ENCODE results near the gene CLIC3.

Gene CLIC3

DNA sequence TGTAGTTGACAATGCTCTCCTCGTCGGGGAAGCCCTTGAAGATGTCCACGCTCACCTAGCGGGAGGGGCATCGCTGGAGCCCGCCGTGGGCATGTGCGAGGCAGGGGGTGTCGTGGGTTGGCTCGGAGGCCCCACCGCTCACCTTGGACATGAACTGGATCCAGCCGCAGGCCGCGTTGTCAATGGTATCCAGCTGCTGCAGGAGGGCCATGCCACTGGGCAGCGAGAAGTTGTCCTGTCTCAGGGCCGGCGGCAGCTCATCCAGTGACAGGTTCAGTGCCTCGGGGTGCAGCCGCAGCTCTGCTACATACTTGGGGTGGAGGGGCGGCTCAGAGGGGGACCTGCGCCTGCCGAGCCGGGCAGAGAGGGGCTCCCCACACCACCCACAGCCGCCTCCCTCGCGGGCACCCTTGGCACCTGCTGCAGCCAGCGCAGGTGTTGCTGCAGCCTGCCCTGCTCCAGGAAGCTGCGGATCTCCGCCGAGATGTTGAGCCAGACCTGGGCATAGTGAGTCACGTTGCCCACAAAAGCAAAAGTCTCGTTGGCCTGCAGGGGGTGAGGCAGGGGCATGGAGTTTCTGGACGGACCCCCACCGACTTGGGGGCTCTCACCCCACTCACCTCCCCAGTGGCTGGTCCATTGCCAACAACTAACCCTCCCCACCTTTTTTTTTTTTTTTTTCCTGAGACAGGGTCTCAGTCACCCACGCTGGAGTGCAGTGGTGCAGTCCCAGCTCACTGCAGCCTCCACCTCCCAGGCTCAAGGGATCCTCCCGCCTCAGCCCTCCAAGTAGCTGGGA lies 22.6 kb upstream of the CLIC3 start:
- in situ Hi-C loops (cut with MboI; ENCODE audit: low sequenced_read_pairs): no loop called here

DNA sequence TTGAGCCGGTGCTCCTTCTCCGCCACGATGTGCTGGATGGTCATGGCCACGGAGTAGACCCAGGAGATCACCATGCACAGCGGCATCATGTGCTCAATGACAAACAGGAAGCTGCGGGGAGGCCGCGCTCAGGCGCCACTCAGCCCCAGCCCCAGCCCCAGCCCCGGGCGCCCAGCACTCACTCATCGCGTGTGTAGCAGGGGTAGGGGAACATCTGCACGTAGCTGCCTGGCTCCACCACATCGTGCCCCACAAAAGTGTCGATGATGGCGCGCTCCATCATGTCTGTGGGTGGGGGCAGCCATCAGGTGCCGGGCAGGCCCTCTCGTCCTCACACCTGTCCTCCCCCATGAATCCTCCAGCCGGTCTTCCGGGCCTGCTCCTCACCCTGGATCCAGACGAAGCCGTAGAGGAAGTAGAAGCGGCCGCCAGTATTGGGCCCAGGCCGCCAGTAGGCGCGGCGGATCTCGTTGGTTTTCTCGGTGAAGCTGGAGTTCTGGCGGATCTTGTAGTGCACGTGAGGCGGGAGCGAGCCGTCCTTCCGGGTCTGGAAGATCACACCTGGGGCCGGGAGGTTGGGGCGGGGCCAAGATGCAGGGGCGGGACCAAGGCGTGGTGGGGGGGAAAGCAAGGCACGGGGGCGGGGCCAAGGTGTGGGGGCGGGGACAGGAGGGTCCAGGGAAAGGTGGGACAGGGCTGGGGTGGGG lies 21.6 kb upstream of the CLIC3 start:
- in situ Hi-C loops (cut with MboI; ENCODE audit: low sequenced_read_pairs): no loop called here

DNA sequence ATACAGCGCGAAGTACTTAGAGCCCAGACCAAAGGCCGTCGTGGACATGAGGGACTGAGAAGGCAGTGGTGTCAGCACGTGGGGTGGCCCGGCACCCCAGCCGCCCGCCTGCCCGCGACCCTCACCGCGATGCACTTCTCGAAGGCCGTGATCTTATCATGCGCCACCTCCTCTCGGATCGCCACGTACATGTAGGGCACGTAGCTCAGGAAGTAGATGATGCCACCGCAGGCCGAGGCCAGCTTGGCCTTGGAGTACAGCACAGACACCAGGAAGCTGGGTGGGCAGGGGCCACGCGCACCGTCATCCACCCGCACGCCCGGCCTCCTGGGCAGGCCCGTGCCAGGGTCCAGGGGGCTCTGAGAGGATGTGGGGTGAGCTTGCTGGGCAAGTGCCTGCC lies 20.7 kb upstream of the CLIC3 start:
- in situ Hi-C loops (cut with MboI; ENCODE audit: low sequenced_read_pairs): no loop called here

DNA sequence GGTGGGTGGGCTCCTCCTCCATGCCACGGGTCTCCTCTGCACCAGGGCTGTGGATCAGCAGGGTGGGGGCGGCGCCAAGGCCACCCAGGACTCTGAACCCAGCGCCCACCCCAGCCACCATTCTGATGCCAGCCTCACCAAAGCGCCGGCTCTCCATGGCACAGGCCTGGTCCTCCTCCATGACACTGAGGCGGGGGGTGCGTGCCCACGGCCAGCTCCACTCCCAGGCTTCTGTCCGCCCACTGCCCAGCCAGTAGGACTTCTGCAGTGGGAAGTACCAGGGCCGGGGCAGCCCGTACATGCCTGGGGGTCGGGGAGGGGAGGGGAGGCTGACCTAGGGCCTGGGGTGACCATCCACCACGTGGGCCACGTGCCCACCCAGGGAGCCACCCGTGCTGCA lies 20.1 kb upstream of the CLIC3 start:
- in situ Hi-C loops (cut with MboI; ENCODE audit: low sequenced_read_pairs): no loop called here

DNA sequence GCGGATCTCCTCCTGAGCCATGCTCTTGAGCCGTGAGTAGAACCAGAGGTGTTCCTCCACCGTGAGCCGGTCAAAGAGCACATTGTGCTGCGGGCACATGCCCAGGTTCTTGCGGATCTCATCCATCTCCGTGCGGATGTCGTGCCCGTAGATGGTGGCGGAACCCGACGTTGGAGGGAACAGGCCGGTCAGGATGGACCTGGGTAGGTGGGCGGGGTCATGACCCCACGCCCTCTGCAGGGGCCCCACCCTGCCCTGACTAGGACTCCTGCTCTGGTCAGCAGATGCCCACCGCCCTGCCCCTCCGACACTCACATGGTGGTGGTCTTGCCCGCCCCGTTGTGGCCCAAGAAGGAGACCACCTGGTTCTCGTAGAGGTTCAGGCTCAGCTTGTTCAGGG lies 19.6 kb upstream of the CLIC3 start:
- in situ Hi-C loops (cut with MboI; ENCODE audit: low sequenced_read_pairs): no loop called here

DNA sequence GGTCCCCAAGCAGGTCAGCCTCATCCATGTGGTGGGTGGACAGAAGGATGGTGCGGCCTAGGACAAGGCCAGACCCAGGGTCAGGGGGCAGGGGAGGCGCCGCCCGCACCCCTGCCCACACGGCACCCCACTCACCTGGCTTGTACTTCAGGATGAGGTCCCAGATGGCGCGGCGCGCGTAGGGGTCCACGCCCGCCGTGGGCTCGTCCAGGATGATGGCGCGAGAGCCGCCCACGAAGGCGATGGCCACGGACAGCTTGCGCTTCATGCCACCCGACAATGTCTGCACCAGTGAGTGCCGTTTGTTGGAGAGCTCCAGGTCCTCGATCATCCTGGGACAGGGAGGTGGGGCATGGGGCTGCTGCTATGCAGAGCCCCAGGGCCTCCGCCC lies 19.2 kb upstream of the CLIC3 start:
- in situ Hi-C loops (cut with MboI; ENCODE audit: low sequenced_read_pairs): no loop called here

DNA sequence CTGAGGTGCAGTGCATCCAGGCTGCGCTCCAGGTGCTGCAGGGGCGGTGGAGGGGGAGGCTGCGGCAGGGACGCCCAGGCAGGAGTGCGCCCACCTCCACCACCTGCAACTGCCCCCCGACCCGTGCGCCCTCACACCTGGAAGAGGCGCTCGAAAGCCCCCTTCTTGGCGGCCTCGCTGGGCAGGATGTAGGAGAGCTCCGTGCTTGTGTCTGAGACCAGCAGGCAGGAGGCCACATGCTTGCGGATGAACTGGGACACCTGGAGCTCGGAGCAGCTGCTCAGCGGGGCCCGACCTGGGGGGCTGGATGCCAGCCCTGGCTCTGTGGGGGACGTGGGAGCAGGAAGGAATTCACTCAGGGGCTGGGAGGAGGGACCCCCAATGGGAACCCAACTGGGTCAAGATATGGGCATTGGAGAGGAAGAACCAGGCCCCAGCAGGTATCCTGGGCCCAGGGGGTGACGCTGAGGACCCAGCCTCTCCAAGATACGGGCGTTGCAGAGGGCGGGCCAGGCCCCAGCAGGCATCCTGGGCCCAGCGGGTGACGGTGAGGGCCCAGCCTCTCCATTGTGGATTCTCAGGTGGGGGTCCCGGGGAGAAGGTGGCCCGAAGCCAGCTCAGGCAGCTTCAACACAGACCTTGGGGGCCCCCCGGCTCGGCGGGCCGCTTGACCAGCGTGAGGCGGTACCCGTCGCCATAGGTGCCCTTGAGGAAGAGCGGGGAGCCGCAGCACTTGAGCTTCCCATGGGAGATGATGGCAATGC lies 18.6 kb upstream of the CLIC3 start:
- in situ Hi-C loops (cut with MboI; ENCODE audit: low sequenced_read_pairs): no loop called here

DNA sequence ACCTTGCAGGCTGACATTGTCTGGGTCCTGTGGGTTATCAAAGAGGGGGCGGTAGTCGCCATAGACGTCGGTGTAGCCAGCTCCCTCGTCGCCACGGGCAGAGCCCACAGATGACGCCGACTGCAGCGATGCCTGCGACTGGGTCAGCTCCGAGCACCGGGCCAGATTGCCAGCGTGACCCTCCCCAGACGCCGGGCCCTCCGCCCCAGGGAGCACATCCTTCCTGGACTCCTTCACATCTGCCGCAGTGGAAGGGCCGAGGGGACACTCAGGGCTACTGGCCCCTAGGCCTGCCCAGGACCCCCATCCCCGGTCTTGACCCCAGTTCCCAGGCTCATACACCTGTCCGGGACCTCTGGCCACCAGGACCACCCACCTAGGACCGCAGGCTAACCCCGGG lies 17.8 kb upstream of the CLIC3 start:
- in situ Hi-C loops (cut with MboI; ENCODE audit: low sequenced_read_pairs): no loop called here

DNA sequence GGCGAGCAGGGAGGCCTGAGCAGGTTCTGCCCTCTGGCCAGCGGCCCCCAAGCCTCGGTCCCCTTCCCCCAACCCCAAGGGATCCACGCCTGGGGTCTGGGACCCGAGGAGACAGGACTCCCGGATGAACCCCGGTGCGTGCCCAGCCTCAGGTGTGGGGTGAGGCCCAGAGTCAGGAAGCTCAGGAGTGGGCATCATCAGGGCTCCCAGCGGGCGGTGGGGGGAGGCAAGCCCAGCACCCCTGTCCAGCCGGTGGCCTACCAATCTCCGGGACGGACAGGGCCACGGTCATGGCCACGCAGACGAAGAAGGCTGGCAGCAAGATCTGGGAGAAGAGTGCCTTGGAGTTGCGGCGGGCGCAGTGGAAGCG lies 17.2 kb upstream of the CLIC3 start:
- in situ Hi-C loops (cut with MboI; ENCODE audit: low sequenced_read_pairs): no loop called here

DNA sequence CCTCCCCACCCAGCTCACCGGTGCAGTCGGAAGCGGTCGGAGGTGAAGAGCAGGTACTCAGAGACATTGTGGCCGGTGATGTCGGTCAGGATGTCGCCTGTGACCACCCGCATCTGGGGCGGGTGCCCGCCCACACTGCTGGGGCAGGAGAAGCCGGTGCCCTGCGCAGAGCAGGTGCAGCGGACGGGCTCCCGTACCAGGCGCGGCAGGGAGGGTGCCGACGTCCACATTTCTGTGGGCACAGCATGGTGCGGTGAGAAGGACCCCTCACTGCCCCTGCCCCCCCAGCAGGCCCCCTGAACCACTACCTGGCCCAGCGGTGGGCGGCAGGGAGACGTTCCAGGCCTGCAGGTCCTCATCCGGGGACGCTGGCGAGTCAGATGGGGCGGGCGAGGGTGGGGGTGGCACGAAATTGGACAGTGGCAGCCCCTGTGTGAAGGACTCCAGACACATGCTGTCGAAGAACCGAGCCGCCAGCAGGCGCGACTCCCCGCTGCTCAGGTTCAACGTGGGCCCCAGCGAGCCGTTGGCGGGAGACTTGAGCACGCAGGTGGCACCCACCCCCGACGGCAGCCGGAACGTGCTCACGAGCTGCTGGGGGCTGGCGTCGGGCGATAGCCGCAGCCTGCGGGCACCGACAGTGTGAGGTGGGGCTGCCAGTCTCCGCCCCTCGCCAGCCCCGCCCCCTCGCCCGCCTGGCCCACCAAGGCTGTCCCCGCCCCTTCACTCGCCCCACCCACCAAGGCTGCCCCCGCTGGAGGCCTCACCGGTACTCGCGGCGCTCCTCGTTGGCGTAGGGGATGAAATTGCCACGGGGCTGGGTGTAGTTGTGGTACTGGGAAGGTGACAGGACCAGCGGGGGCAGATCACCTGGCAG lies 16.6 kb upstream of the CLIC3 start:
- in situ Hi-C loops (cut with MboI; ENCODE audit: low sequenced_read_pairs): no loop called here

DNA sequence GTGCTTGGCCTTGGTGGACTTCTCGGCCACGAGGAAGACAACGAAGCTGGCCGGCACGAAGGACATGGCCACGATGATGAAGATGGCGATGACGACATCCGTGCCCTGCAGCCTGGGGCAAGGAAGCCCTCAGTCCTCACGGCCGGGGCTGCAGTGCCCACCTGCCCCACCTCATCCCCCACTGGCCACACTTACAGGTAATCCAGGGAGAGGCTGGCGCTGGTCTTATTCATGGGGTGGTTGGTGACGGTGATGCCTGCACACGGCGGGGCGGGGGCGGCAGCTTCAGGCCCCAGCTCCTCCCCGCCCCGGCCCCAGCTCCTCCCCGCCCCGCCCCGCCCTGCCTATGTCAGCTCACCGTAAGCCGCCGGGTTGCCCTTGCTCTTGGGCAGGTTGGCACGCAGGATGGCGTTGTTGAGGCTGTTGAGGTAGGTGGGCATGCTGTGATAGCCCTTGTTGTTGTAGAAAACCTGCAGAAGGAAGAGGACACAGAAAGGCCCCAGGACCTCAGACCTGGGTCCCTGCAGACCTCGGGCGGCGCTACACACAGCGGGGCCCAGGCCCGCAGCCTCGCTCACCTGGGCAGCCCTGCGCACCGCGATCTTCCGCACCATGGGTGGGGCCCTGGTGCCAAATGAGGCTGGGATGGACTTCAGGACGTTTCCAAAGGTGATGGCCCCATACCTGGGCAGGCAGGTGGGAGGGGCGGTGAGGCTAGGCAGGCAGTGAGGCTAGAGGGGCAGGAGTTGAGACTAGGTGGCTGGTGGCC lies 15.7 kb upstream of the CLIC3 start:
- in situ Hi-C loops (cut with MboI; ENCODE audit: low sequenced_read_pairs): no loop called here

DNA sequence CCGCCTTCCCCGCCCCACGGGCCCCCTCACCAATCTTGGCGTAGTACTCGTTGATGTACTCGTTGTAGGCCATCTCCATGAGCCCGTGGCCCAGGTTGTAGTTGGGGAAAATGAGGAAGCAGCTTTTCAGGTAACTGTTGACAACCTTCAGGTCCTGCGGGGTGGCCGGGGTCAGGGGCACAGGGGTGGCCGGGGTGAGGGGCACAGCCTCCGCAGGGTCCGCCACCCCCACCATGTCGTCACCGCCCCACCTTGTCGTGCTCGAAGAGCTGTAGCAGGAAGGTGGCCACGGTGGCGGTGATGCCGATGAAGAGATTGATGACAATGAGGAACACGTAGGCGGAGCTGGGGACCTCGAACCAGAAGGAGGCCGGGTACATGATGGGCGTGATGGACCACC lies 14.8 kb upstream of the CLIC3 start:
- in situ Hi-C loops (cut with MboI; ENCODE audit: low sequenced_read_pairs): no loop called here

DNA sequence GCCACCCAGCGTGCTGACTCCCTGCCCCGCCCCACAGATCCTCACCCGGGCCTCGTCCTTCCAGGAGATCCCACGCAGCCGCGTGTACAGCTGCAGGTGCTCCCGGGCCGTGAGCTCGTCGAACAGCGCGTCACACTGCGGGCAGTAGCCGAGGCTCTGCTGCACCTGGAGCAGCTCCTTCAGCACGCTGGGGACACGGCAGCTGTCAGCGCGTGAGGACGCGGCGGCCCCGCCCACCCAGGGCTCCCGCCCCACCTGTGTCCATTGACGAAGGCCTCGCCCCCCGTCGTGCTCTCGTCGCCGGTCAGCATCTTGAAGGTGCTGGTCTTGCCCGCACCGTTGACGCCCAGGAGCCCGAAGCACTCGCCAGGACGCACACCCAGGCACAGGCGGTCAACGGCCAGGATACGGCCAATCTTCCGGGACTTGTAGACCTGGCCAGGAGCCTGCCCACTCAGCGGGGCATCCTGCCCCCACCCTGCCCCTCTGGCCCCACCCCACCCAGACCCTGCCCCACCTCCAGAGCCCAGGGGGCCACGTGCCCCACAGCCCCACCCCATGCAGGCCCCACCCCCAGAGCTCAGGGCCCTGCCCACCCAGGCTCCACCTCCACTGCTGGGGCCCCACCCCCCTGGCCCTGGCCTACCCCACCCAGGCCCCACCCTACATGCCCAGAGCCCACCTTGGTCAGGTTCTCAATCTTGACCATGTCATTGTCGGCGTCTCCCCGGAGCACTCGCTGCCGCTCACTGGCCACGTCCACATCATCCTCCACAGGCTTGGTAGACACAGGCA lies 13.8 kb upstream of the CLIC3 start:
- in situ Hi-C loops (cut with MboI; ENCODE audit: low sequenced_read_pairs): no loop called here

DNA sequence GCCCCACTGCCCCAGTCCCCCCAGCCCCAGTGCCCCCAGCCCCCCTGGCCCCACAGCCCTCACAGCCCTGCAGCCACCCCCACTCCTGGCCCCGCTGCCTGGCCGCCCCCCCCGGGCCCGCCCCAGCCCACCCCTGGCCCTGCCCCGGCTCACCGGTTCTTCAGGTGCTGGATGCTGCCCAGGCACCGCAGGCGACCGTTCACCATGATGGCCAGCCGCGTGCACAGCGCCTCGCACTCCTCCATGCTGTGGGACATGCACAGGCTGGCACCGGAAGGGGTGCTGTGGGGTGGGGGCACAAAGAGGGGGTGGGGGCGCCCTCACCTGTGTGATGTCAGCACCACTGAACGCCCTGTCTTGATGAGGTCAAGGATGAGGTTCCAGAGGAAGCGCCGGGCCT lies 12.8 kb upstream of the CLIC3 start:
- in situ Hi-C loops (cut with MboI; ENCODE audit: low sequenced_read_pairs): no loop called here

DNA sequence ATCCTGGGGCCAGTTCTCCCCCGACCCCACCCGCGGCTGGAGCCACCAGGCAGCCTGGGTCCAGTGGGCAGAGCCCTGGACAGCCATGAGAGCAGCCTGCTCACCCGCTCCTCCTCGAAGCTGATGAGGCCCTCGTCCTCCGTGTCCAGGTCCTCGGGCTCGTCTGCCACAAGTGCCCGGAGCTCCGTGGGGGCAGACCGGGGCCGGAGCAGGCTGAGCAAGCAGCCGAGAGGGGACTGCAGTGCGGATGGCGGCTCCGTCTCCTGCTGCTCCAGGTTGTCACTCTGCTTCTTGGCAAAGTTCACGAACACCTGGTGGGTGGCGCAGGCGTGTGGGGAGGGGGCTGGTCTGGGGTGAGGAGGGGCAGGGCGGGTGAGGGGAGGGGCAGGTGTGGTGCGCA lies 11.9 kb upstream of the CLIC3 start:
- in situ Hi-C loops (cut with MboI; ENCODE audit: low sequenced_read_pairs): no loop called here

DNA sequence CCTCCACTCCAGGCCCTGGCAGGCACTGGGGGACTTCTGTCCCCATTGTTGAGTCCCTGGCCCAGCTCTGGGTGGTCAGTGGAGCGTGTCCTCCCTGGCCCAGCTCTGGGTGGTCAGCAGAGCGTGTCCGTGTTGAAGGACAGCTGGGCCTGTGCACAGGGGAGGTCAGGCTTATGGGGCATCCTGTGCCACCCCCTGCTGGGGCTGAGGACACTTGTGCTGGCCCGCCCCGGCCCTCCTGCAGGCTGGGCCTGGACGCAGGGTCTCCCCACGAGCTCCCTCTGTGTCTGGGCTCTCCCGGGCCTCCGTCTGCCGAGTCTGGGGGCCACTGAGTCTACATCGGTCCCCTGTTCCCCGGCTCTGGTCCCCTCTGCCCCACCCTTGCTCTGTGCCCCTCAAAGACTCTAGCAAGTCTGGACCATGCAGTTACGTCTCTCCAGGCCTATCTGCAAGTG lies 11.5 kb upstream of the CLIC3 start:
- in situ Hi-C loops (cut with MboI; ENCODE audit: low sequenced_read_pairs): no loop called here

DNA sequence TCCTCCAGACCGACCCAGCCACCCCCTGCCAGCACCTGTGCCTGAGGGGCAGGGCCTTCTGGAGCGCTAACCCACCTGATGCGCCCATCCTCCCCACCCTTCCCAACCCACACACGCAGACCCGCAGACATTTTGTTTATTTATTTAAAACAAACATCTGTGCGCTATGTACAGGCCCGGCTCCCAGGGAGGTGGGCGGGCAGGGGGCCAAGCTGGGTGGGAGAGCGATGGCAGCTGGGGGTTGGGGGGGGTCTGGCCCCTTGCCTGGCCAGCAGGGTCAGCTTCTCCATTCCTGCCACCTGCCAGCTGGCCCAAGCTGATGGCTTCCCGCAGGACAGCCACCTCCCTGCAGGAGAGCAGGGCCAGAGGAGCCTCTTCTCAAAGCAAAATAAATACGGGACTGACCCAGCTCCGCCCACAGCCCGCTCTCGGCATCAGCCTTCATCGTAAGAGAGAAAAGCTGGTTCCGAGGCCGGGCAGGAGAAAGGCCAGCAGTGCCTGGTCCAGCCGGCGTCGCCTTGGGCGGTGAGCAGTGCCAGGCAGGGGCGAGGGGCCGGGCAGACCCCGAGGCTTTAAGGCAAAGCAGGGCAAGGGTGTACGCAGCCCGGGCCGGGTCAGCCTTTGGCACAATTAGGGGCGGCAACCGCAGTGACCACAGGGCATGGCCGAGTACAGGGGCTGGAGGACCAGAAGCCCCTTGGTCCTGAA lies 10.9 kb upstream of the CLIC3 start:
- in situ Hi-C loops (cut with MboI; ENCODE audit: low sequenced_read_pairs): no loop called here

DNA sequence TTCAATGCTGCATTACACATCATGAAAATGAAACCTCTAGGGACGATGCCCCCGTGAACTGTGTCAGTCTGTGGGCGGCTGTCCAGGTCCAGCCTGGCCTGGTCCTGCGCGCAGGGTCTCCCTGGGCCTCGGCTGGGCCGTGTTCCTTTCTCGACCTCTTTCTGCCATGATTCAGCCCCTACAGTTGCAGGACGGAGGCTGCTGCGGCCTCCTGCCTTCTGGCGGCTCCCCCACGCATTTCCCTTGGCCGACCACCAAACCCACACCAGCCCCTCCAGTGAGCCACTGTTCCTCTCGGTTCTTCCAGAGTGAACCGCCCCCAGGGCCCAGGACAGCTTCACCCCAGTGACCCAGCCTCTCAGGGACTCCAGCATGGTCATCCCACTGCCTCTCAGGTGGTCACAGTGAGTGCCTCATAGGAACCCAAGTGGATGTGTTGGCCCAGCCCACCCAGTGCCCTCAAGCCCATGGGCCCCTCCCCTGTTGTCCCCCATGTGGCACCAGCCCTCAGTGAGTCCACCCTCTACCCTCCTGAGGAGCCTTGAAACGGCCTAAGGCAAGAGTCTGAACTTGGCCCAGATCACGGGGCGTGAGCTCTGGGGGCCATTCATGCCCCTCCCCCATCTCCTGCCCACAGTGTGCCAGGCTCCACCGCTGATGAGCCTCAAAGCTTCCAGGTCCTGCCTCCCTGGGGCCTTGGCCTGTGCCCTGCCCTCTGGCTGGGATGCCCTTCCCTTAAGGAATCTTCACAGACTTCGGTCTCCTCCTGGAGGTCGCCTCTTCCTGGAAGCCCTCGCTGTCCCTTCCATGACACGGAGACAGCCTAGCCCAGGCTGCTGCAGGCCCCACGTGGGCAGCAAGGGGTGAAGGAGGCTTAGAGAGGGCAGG lies 10.0 kb upstream of the CLIC3 start:
- in situ Hi-C loops (cut with MboI; ENCODE audit: low sequenced_read_pairs): no loop called here

Data from hTERT RPE-1 (cell line).